Smooth muscle cell (in vitro differentiated cells): Measurements from ENCODE around the gene C5orf52. TPM values are rescaled to one million over a fixed set of nuclear protein-coding genes. Genes with fewer than 3 reads are reported as not detected.
"Not testable (repeated sequence)": the region's sequence is repeated elsewhere in the genome, so short reads cannot be mapped to it uniquely, and the experiment has no call there.

Experiments used
- DNase-seq: peaks from one replicate; lab custom pipeline; 2025; ENCODE audit not compliant: unreplicated experiment; lab: John Stamatoyannopoulos, UW
- H2AFZ ChIP-seq: fragments of 200-600 bp; sonication (generic); 2 replicates; pipeline ENCODE4 v1.6.0; 2016; ENCODE audit warnings: antibody characterized with exemption, low read depth, mild to moderate bottlenecking
- H3F3A ChIP-seq: fragments of 200-600 bp; sonication (generic); 2 replicates; pipeline ENCODE4 v1.6.0; 2017; ENCODE audit warnings: antibody characterized with exemption, low read depth
- H3K27ac ChIP-seq: fragments of 200-600 bp; sonication (generic); 2 replicates; pipeline ENCODE4 v1.5.1; 2016; ENCODE audit warnings: low read depth, mild to moderate bottlenecking
- H3K27me3 ChIP-seq: fragments of 200-600 bp; sonication (generic); 2 replicates; pipeline ENCODE4 v1.6.1; 2016; ENCODE audit warnings: low read depth, mild to moderate bottlenecking
- H3K36me3 ChIP-seq: fragments of 200-600 bp; sonication (generic); 2 replicates; pipeline ENCODE4 v1.5.1; 2016; ENCODE audit warnings: low read depth
- H3K4me1 ChIP-seq: fragments of 200-600 bp; sonication (generic); 2 replicates; pipeline ENCODE4 v1.5.1; 2016; ENCODE audit warnings: low read depth
- H3K4me2 ChIP-seq: fragments of 200-600 bp; sonication (generic); 2 replicates; pipeline ENCODE4 v1.6.0; 2016; ENCODE audit warnings: mild to moderate bottlenecking
- H3K4me3 ChIP-seq: fragments of 200-600 bp; sonication (generic); 2 replicates; pipeline ENCODE4 v1.5.1; 2016; ENCODE audit warnings: mild to moderate bottlenecking
- H3K79me2 ChIP-seq: fragments of 200-600 bp; sonication (generic); 2 replicates; pipeline ENCODE4 v1.6.0; 2016; ENCODE audit warnings: low read depth, mild to moderate bottlenecking
- H3K9ac ChIP-seq: fragments of 200-600 bp; sonication (generic); 2 replicates; pipeline ENCODE4 v1.6.0; 2016; ENCODE audit warnings: low read depth
- H3K9me3 ChIP-seq: fragments of 200-600 bp; sonication (generic); replicated peaks from 2 replicates; pipeline ENCODE4 v1.5.1; 2016; ENCODE audit warnings: low read depth
- H4K20me1 ChIP-seq: fragments of 200-600 bp; sonication (generic); 2 replicates; pipeline ENCODE4 v1.6.0; 2016; ENCODE audit warnings: low read depth
- CTCF ChIP-seq: fragments of 200-600 bp; sonication (generic); IDR thresholded peaks from 2 replicates; pipeline ENCODE4 v1.5.1; 2017; ENCODE audit warnings: borderline replicate concordance, mild to moderate bottlenecking, antibody characterized with exemption; ENCODE audit not compliant: insufficient read depth, poor library complexity, severe bottlenecking
- WGBS: methylation state at CpG from one replicate; pipeline ENCODE4 v1.1.7; 2016; ENCODE audit warnings: low lambda C conversion rate; 5-methylcytosine and 5-hydroxymethylcytosine counted together
- polyA plus RNA-seq: library from polyadenylated mRNA; unstranded; fragments of >200 nt; fragmentation: Nextera tagmentation; extraction: Ambion mirVana; gene quantifications from 2 replicates; pipeline ENCODE4 v1.2.1, GENCODE V29; 2016
- total RNA-seq: library from RNA; depleted of rRNA; stranded (reverse); fragments of >200 nt; gene quantifications from 2 replicates; pipeline ENCODE4 v1.2.3, GENCODE V29; 2014

C5orf52 gene
- total and polyA plus RNA-seq, 2 experiments from 2014 or later, result not detected

- Histone ChIP-seq H2AFZ (no peak overlapping the region), H3K4me1 (no peaks in the 10 kb centered on the region), H3K9ac (no peak overlapping the region), H3K27ac (no peak overlapping the region), H4K20me1 (no peaks in the 10 kb centered on the region), H3K27me3 (no peaks in the 10 kb centered on the region), H3K36me3 (no peaks in the 10 kb centered on the region), H3K79me2 (no peaks in the 10 kb centered on the region), H3K9me3 (no peaks in the 10 kb centered on the region), H3K4me2 (no peak overlapping the region), H3F3A (no peaks in the 10 kb centered on the region), H3K4me3 (no peak overlapping the region)
- no peak for DNase-seq
- no peak for TF ChIP-seq CTCF
- WGBS, result 96% methylated on average over 9 of the region's 9 CpGs
Observed at GRCh38 chr5:157679801-157680200, 8.5 kb downstream of the C5orf52 start.

GRCh38 chr5:157680239-157680638, 8.9 kb downstream of the C5orf52 start:
- Histone ChIP-seq H3K27ac (no peak overlapping the region), H3K36me3 (no peaks in the 10 kb centered on the region), H3K79me2 (no peaks in the 10 kb centered on the region), H4K20me1 (no peaks in the 10 kb centered on the region), H3F3A (no peaks in the 10 kb centered on the region), H3K4me1 (no peaks in the 10 kb centered on the region), H3K9me3 (no peaks in the 10 kb centered on the region), H2AFZ (no peak overlapping the region), H3K4me3 (no peak overlapping the region), H3K4me2 (no peak overlapping the region), H3K9ac (no peak overlapping the region), H3K27me3 (no peaks in the 10 kb centered on the region)
- 98% methylated on average over 2 of the region's 2 CpGs for WGBS
- no peak for DNase-seq
- TF ChIP-seq CTCF, result no peak

GRCh38 chr5:157681048-157681447, 9.7 kb downstream of the C5orf52 start:
- H3K27me3 ChIP-seq, result no peaks in the 10 kb centered on the region
- H3K9me3 ChIP-seq, result no peaks in the 10 kb centered on the region
- H4K20me1 ChIP-seq, result no peaks in the 10 kb centered on the region
- H3K79me2 ChIP-seq, result no peaks in the 10 kb centered on the region
- H3K9ac ChIP-seq, result no peak overlapping the region
- DNase-seq, result no peak
- H2AFZ ChIP-seq, result no peak overlapping the region
- no peaks in the 10 kb centered on the region for H3F3A ChIP-seq
- no peak overlapping the region for H3K4me2 ChIP-seq
- H3K36me3 ChIP-seq, result no peaks in the 10 kb centered on the region
- WGBS, result 58% methylated on average over 4 of the region's 4 CpGs
- no peak overlapping the region for H3K4me3 ChIP-seq
- H3K4me1 ChIP-seq, result no peaks in the 10 kb centered on the region
- no peak for TF ChIP-seq CTCF
- H3K27ac ChIP-seq, result no peak overlapping the region

GRCh38 chr5:157682257-157682656, 10.9 kb downstream of the C5orf52 start:
- 71% methylated on average over 3 of the region's 3 CpGs for WGBS
- no peaks in the 10 kb centered on the region for H3K9me3 ChIP-seq
- no peaks in the 10 kb centered on the region for H3K36me3 ChIP-seq
- no peaks in the 10 kb centered on the region for H4K20me1 ChIP-seq
- H3K4me2 ChIP-seq, result no peak overlapping the region
- no peak overlapping the region for H3K27ac ChIP-seq
- no peak for DNase-seq
- H3K9ac ChIP-seq, result no peak overlapping the region
- H3F3A ChIP-seq, result no peaks in the 10 kb centered on the region
- H2AFZ ChIP-seq, result no peak overlapping the region
- no peaks in the 10 kb centered on the region for H3K4me1 ChIP-seq
- no peaks in the 10 kb centered on the region for H3K27me3 ChIP-seq
- TF ChIP-seq CTCF, result no peak
- no peaks in the 10 kb centered on the region for H3K79me2 ChIP-seq
- no peak overlapping the region for H3K4me3 ChIP-seq

- not testable (repeated sequence) for H3K4me1 ChIP-seq, H3K27ac ChIP-seq, H3K27me3 ChIP-seq, H3K4me3 ChIP-seq, H3K36me3 ChIP-seq, H3K4me2 ChIP-seq, H3F3A ChIP-seq, H3K79me2 ChIP-seq, H3K9me3 ChIP-seq, H4K20me1 ChIP-seq, H3K9ac ChIP-seq, DNase-seq, H2AFZ ChIP-seq
- WGBS, result 83% methylated on average over 14 of the region's 14 CpGs
Observed at GRCh38 chr5:157686276-157687197, 15.2 kb downstream of the C5orf52 start.
